Measurements from ENCODE around the gene FCHSD2.

Gene FCHSD2

DNA sequence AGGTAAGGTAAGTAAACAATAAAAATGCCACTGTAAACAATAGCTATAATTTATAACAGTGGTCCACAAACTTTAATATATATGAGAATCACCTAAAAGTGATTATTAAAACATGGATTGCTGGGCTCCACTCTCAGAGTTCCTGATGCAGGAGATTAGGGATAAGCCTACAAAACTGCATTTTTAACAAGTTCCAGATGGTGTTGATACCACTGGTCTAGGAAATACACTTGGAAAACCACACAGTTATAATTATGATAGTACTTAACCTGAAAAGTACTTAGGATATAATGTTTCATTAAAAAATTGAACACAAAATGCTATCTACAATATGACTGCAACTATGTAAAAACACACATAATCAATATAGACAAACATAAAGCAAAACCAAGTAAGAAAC lies 20.4 kb downstream of the FCHSD2 start:
- ChIA-PET CTCF (interaction anchor here (1.3 kb wide), 1 partner anchor 21 kb away, joined by 5 read pairs; the partner anchor contains the start of gene FCHSD2), POLR2A (no interaction called here)
- no peak for DNase-seq (ENCODE audit: extremely low spot score)
- TF ChIP-seq, protein P1, sequence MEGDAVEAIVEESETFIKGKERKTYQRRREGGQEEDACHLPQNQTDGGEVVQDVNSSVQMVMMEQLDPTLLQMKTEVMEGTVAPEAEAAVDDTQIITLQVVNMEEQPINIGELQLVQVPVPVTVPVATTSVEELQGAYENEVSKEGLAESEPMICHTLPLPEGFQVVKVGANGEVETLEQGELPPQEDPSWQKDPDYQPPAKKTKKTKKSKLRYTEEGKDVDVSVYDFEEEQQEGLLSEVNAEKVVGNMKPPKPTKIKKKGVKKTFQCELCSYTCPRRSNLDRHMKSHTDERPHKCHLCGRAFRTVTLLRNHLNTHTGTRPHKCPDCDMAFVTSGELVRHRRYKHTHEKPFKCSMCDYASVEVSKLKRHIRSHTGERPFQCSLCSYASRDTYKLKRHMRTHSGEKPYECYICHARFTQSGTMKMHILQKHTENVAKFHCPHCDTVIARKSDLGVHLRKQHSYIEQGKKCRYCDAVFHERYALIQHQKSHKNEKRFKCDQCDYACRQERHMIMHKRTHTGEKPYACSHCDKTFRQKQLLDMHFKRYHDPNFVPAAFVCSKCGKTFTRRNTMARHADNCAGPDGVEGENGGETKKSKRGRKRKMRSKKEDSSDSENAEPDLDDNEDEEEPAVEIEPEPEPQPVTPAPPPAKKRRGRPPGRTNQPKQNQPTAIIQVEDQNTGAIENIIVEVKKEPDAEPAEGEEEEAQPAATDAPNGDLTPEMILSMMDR (IDR thresholded peaks at IDR 0.05; ENCODE audit: control extremely low read depth, extremely low read depth, low read depth, missing control alignments), result no peak

DNA sequence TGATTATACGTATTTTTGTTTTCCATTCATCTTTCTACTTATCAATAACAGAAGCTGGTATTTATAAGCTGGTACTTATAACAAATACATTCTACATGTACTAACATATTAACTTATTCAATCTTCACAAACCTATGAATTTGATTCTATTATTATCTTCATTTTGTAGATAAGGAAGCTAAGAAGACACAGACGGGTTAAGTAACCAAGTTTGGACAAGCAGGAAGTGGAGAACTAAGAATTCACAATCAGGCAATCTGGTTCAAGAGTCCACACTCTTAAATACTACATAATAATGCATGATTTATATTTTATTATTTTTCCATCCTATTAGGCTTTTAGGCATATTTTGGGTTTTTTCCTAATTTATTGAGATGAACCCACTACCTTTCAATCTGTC lies 25.0 kb downstream of the FCHSD2 start:
- CTCF ChIA-PET, result interaction anchor here (1.2 to 2.0 kb wide), 6 partner anchors 8 to 323 kb away, joined by 3 to 6 read pairs (median 4); partner anchors contain the start of gene STARD10
- TF ChIP-seq, protein P1 (IDR thresholded peaks at IDR 0.05; ENCODE audit: control extremely low read depth, extremely low read depth, low read depth, missing control alignments), result no peak
- no peak for DNase-seq (ENCODE audit: extremely low spot score)
- POLR2A ChIA-PET, result no interaction called here

DNA sequence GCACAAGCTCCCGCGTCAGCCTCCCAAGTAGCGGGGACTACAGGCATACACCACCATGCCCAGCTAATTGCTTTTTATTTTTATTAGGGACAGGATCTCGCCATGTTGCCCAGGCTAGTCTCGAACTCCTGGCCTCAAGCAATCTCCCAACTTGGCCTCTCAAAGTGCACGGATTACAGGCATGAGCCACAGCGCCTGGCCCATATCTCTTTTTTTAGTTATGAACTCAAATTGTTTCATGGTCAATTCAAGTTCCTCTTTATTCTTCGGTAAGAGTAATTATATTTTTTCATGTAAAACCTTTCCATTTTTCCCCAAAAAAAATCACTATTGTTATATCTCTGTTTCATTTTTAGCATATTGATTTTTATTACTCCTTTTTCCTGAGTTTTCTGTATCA lies 25.5 kb downstream of the FCHSD2 start:
- POLR2A ChIA-PET, result no interaction called here

DNA sequence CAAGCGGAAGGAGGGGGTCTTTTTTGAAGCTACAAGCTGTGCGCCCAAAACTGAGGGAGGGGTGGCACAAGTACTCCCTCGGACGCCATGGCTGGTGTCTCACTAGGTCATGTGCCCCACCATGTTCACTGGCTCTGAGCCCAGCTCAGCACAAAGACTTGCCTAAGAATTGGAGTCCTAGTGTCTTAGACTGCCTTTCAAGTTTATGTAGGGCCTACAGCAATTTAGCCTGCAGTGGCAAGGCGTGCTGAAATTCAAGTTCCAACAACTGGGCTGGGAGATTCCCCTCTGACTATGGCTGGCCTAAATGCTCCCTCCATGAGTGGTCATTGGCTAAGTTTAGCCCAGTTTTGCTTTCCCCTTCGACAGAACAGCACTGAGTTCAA lies 27.3 kb downstream of the FCHSD2 start:
- no peak for DNase-seq (ENCODE audit: extremely low spot score)
- ChIA-PET CTCF (interaction anchor here (0.7 to 1.2 kb wide), 2 partner anchors 18 to 70 kb away, joined by 3 read pairs; no protein-coding TSS in a partner anchor), POLR2A (no interaction called here)
- TF ChIP-seq, protein P1 (IDR thresholded peaks at IDR 0.05; ENCODE audit: control extremely low read depth, extremely low read depth, low read depth, missing control alignments), result no peak

More for the DNA sequence above, 25.5 kb downstream of the FCHSD2 start:
- DNase-seq (ENCODE audit: extremely low spot score), result no peak
- TF ChIP-seq, protein P1 (IDR thresholded peaks at IDR 0.05; ENCODE audit: control extremely low read depth, extremely low read depth, low read depth, missing control alignments), result no peak
- CTCF ChIA-PET, result interaction anchor here (1.2 to 2.0 kb wide), 6 partner anchors 9 to 322 kb away, joined by 3 to 6 read pairs (median 4); partner anchors contain the start of gene STARD10

DNA sequence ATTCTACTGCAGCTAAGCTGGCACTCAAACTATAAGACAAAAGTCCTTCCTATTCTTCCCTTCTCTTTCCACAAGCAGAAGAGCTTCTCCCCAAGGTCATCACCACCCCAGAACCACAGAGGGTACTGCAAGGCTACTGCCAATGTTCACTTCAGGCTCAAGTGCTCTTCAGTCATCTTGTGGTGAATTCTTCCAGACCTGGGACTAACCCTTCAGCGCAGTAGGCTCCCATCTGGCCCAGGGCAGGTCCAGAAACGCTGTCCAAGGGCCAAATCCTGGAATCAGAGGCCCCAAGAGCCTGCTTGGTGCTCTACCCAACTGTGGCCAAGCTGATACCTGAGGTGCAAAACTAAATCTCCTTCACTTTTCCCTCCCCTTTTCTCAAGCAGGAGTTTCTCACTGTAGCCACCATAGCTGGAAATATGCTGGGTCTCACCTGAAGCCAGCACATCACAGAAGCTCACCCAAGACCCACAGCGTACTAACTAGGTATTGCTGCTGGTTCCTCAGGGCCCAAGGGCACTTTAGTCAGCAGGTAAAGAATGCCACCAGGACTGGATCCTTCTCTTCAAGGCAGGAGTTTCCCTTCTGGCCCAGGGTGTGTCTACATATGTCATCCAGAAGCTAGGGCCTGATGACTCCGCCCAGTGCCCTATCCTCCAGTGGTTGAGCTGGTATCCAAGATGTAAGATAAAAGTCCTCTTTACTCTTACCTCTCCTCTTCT lies 27.8 kb downstream of the FCHSD2 start:
- CTCF ChIA-PET, result interaction anchor here (1.0 to 1.5 kb wide), 3 partner anchors 13 to 71 kb away, joined by 3 read pairs; no protein-coding TSS in a partner anchor

DNA sequence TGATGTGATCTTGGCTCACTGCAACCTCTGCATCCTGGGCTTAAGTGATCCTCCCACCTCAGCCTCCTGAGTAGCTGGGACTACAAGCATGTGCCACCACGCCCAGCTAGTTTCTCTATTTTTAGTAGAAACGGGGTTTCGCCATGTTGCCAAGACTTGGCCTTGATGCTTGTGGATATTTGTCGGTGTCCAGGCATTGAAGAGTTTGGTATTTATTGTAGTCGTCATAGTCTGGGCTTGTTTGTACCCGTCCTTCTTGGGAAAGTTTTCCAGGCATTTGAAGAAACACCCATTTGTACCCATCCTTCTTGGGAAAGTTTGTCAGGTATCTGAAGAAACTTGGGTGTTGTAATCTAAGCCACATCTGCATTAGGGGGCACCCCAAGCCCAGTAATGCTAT lies 28.7 kb downstream of the FCHSD2 start:
- CTCF ChIA-PET, result interaction anchor here (1.0 to 1.5 kb wide), 5 partner anchors 14 to 72 kb away, joined by 3 to 4 read pairs (median 3); no protein-coding TSS in a partner anchor
- DNase-seq (ENCODE audit: extremely low spot score), result no peak
- POLR2A ChIA-PET, result no interaction called here
- TF ChIP-seq, protein P1 (IDR thresholded peaks at IDR 0.05; ENCODE audit: control extremely low read depth, extremely low read depth, low read depth, missing control alignments), result no peak

More for the DNA sequence above, 27.8 kb downstream of the FCHSD2 start:
- TF ChIP-seq, protein P1 (IDR thresholded peaks at IDR 0.05; ENCODE audit: control extremely low read depth, extremely low read depth, low read depth, missing control alignments), result no peak
- DNase-seq (ENCODE audit: extremely low spot score), result no peak
- POLR2A ChIA-PET, result no interaction called here

All from GM10248 (cell line).